CD14-positive monocyte (primary cell): ENCODE data around the gene S100Z. TPM values are rescaled to one million over a fixed set of nuclear protein-coding genes. Genes with fewer than 3 reads are reported as not detected.

ENCODE experiments used
- DNase-seq, 3 donors: peaks; one replicate each; pipeline ENCODE4 v3.0.0-alpha.2; 2011 to 2022
- H2AFZ ChIP-seq: 2 replicates; pipeline ENCODE4 v1.6.0; 2012; ENCODE audit warnings: mild to moderate bottlenecking, low read depth, low read length, inconsistent platforms; ENCODE audit not compliant: insufficient read depth, poor library complexity, severe bottlenecking
- H3K27ac ChIP-seq, 2 donors: 1 replicate in 1 of 2; 2 replicates in 1 of 2; pipeline ENCODE4 v1.5.1; 2012 to 2013; ENCODE audit warnings: low read length in 2 of 2, control low read depth in 1 of 2, inconsistent platforms in 1 of 2, low read depth in 1 of 2, mild to moderate bottlenecking in 1 of 2
- H3K27me3 ChIP-seq, 2 donors: one replicate each; pipeline versions ENCODE4 v1.6.0 to v1.6.1; 2011 to 2013; ENCODE audit warnings: low read length in 2 of 2; ENCODE audit not compliant: control insufficient read depth in 2 of 2, insufficient read depth in 2 of 2
- H3K36me3 ChIP-seq, 2 donors: replicated peaks in 1 of 2; 1 replicate in 1 of 2; 2 replicates in 1 of 2; pipeline versions ENCODE4 v1.5.1 to v1.6.1; 2012 to 2013; ENCODE audit warnings: low read length in 2 of 2, control low read depth in 1 of 2, inconsistent platforms in 1 of 2, mild to moderate bottlenecking in 1 of 2; ENCODE audit not compliant: insufficient read depth in 2 of 2, control insufficient read depth in 1 of 2
- H3K4me1 ChIP-seq, 2 donors: 1 replicate in 1 of 2; 2 replicates in 1 of 2; pipeline versions ENCODE4 v1.5.1 to v1.6.1; 2012 to 2013; ENCODE audit warnings: low read length in 2 of 2, control low read depth in 1 of 2, inconsistent platforms in 1 of 2, mild to moderate bottlenecking in 1 of 2, moderate library complexity in 1 of 2; ENCODE audit not compliant: insufficient read depth in 2 of 2, control insufficient read depth in 1 of 2
- H3K4me2 ChIP-seq: replicated peaks from 2 replicates; pipeline ENCODE3; 2012; ENCODE audit warnings: low read length, moderate library complexity, mild to moderate bottlenecking; ENCODE audit not compliant: poor library complexity, severe bottlenecking; ENCODE audit errors: extremely low read depth
- H3K4me3 ChIP-seq, 3 experiments: fragments of 200-600 bp in 1 of 3; sonication (generic) in 1 of 3; replicated peaks in 1 of 3; 1 replicate in 2 of 3; 2 replicates in 1 of 3; pipeline ENCODE4 v1.5.1; 2011 to 2013; ENCODE audit warnings: low read length in 3 of 3, mild to moderate bottlenecking in 3 of 3, control low read depth in 2 of 3, low read depth in 2 of 3, inconsistent platforms in 1 of 3, moderate library complexity in 1 of 3
- H3K79me2 ChIP-seq: 2 replicates; pipeline ENCODE4 v1.6.0; 2012; ENCODE audit warnings: mild to moderate bottlenecking, control low read depth, inconsistent platforms, low read length, moderate library complexity; ENCODE audit not compliant: insufficient read depth
- H3K9ac ChIP-seq: 2 replicates; pipeline ENCODE4 v1.6.0; 2017; ENCODE audit warnings: low read length, mild to moderate bottlenecking; ENCODE audit not compliant: insufficient read depth, poor library complexity, severe bottlenecking
- H3K9me3 ChIP-seq, 2 donors: replicated peaks in 1 of 2; 1 replicate in 1 of 2; 2 replicates in 1 of 2; pipeline versions ENCODE4 v1.5.1 to v1.6.1; 2012 to 2013; ENCODE audit warnings: low read length in 2 of 2, control low read depth in 1 of 2; ENCODE audit not compliant: control insufficient read depth in 1 of 2, insufficient read depth in 1 of 2
- H4K20me1 ChIP-seq: 2 replicates; pipeline ENCODE4 v1.6.0; 2012; ENCODE audit warnings: mild to moderate bottlenecking, low read length, control low read depth, moderate library complexity; ENCODE audit not compliant: insufficient read depth
- H3K27ac Mint-ChIP-seq, 7 donors: one replicate each; pipeline ENCODE4 v1.8.0; 2020; ENCODE audit warnings: mild to moderate bottlenecking in 7 of 7, mixed read lengths in 7 of 7, moderate library complexity in 6 of 7, inconsistent platforms in 2 of 7
- H3K27me3 Mint-ChIP-seq, 3 donors: one replicate each; pipeline ENCODE4 v1.8.0; 2021 to 2022; ENCODE audit warnings: low read depth in 3 of 3, mild to moderate bottlenecking in 3 of 3, mixed read lengths in 3 of 3, moderate library complexity in 3 of 3, inconsistent platforms in 1 of 3
- H3K36me3 Mint-ChIP-seq, 2 donors: one replicate each; pipeline ENCODE4 v1.8.0; 2020; ENCODE audit warnings: mixed read lengths in 2 of 2, inconsistent platforms in 1 of 2, mild to moderate bottlenecking in 1 of 2
- H3K4me1 Mint-ChIP-seq: one replicate; pipeline ENCODE4 v1.8.0; 2020; ENCODE audit warnings: mild to moderate bottlenecking, mixed read lengths
- H3K4me3 Mint-ChIP-seq, 2 donors: one replicate each; pipeline ENCODE4 v1.8.0; 2020; ENCODE audit warnings: mild to moderate bottlenecking in 2 of 2, mixed read lengths in 2 of 2, moderate library complexity in 1 of 2
- H3K9me3 Mint-ChIP-seq, 7 donors: one replicate each; pipeline ENCODE4 v1.8.0; 2020 to 2022; ENCODE audit warnings: mixed read lengths in 7 of 7, mild to moderate bottlenecking in 6 of 7, moderate library complexity in 6 of 7, inconsistent platforms in 2 of 7
- WGBS: methylation state at CpG from one replicate; pipeline ENCODE4 v1.1.5; 2013; ENCODE audit warnings: missing lambda C conversion rate; ENCODE audit not compliant: insufficient coverage; 5-methylcytosine and 5-hydroxymethylcytosine counted together
- intact Hi-C, 2 donors: fragments of 100-400 bp; cut with micrococcal nuclease; formaldehyde crosslinking; loops; one replicate each; pipeline versions ENCODE4 v1.15.0 to v1.15.1; 2023
- polyA plus RNA-seq, 3 donors: library from polyadenylated mRNA; depleted of rRNA in 1 of 3; unstranded in 2 of 3; stranded (reverse) in 1 of 3; fragments of 300-500 nt in 2 of 3; fragments of >200 nt in 1 of 3; fragmentation: Illumina TruSeq in 2 of 3; gene quantifications; 1 replicate in 2 of 3; 2 replicates in 1 of 3; pipeline ENCODE4 v1.2.3, GENCODE V29; 2012 to 2021
- TF ChIP-seq, protein P1 (sequence below): fragments of 200-600 bp; IDR thresholded peaks from one replicate; pipeline ENCODE4 v1.8.0; 2022; ENCODE audit warnings: antibody characterized with exemption, mild to moderate bottlenecking

S100Z gene
- polyA plus RNA-seq, 3 donors, result 13.4 to 39.3 (median 21.2) TPM

DNA sequence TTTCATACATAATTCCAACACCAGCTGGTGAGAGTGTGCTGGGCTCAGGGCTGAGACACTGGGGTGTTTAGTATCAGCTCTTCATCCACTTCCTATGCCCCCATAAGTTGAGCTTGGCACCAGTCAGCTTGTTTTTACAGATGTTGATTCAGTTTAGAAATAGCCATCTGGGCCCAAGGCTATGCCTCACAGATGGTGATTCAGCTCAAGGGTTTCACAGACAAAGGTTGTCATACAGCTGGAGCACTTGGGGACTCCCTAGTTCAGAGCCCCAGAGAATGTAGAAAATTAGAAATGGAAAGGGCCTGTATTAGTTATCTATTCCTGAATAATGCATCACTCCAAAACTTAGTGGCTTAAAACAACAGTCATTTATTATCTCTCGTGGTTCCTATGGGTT is 92.8 kb downstream of the S100Z start:
- no peak overlapping the region for H3K27ac Mint-ChIP-seq
- no CpG with 5 or more reads among the region's 1 CpG for WGBS

DNA sequence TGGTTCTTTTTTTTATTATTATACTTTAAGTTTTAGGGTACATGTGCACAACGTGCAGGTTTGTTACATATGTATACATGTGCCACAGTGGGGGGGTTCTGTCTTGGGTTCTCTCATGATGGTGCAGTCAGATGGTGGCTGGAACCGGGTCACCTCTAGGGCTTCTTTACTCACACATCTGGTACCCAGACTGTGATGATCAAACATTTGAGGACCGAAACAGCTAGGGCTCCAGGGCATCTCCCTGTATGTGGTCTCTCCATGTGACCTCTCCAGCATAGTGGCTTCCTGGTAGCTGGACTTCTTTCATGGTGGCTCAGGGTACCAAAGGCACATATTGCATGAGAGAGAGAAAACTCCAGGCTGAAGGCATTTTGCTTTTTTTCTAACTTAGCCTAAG is 93.2 kb downstream of the S100Z start:
- Histone ChIP-seq H3K4me2 (no peak overlapping the region), H3K9ac (no peak overlapping the region), H3K4me1 (peaks cover 3 to 4% of the 10 kb centered on the region in 2 donors), H3K27me3 (no peaks in the 10 kb centered on the region), H3K79me2 (no peaks in the 10 kb centered on the region), H4K20me1 (no peaks in the 10 kb centered on the region), H3K4me3 (no peak overlapping the region), H3K9me3 (no peaks in the 10 kb centered on the region), H3K36me3 (no peaks in the 10 kb centered on the region), H2AFZ (no peak overlapping the region), H3K27ac (no peak overlapping the region)
- Mint-ChIP-seq H3K36me3 (no peaks in the 10 kb centered on the region), H3K9me3 (peaks cover 0 to 3% (median 0%) of the 10 kb centered on the region in 7 donors), H3K27me3 (peaks cover 0 to 3% (median 3%) of the 10 kb centered on the region in 3 donors), H3K4me1 (peaks cover 20% of the 10 kb centered on the region), H3K27ac (no peak overlapping the region), H3K4me3 (no peak overlapping the region)
- intact Hi-C loops, result no loop called here
- DNase-seq, result no peak
- TF ChIP-seq, protein P1, sequence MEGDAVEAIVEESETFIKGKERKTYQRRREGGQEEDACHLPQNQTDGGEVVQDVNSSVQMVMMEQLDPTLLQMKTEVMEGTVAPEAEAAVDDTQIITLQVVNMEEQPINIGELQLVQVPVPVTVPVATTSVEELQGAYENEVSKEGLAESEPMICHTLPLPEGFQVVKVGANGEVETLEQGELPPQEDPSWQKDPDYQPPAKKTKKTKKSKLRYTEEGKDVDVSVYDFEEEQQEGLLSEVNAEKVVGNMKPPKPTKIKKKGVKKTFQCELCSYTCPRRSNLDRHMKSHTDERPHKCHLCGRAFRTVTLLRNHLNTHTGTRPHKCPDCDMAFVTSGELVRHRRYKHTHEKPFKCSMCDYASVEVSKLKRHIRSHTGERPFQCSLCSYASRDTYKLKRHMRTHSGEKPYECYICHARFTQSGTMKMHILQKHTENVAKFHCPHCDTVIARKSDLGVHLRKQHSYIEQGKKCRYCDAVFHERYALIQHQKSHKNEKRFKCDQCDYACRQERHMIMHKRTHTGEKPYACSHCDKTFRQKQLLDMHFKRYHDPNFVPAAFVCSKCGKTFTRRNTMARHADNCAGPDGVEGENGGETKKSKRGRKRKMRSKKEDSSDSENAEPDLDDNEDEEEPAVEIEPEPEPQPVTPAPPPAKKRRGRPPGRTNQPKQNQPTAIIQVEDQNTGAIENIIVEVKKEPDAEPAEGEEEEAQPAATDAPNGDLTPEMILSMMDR, result no peak
- 100% methylated on average over 1 of the region's 3 CpGs for WGBS

More for the DNA sequence above, 92.8 kb downstream of the S100Z start:
- H3K4me3 ChIP-seq, result no peak overlapping the region
- H4K20me1 ChIP-seq, result no peaks in the 10 kb centered on the region
- no peaks in the 10 kb centered on the region for H3K79me2 ChIP-seq
- peaks cover 3 to 4% of the 10 kb centered on the region in 2 donors for H3K4me1 ChIP-seq
- H2AFZ ChIP-seq, result no peak overlapping the region
- H3K9me3 ChIP-seq, result no peaks in the 10 kb centered on the region
- intact Hi-C loops, result no loop called here
- TF ChIP-seq, protein P1, result no peak
- Mint-ChIP-seq H3K27me3 (peaks cover 0 to 3% (median 3%) of the 10 kb centered on the region in 3 donors), H3K9me3 (peaks cover 0 to 5% (median 0%) of the 10 kb centered on the region in 7 donors), H3K4me1 (peaks cover 20% of the 10 kb centered on the region), H3K4me3 (no peak overlapping the region), H3K36me3 (no peaks in the 10 kb centered on the region)
- H3K36me3 ChIP-seq, result no peaks in the 10 kb centered on the region
- H3K4me2 ChIP-seq, result no peak overlapping the region
- H3K9ac ChIP-seq, result no peak overlapping the region
- H3K27me3 ChIP-seq, result no peaks in the 10 kb centered on the region
- no peak overlapping the region for H3K27ac ChIP-seq
- no peak for DNase-seq
